GM23338 (cell line): ENCODE measurements around the gene USP20.

Source experiments
- CREB1 ChIP-seq: fragments of 250-450 bp; sonication (Bioruptor Pico); IDR thresholded peaks from 2 replicates; pipeline ENCODE4 v1.5.0; 2020; ENCODE audit warnings: low read depth, mild to moderate bottlenecking, moderate library complexity
- ETS1 ChIP-seq: IDR thresholded peaks from 2 replicates; pipeline ENCODE4 v1.6.1; 2016; ENCODE audit warnings: antibody characterized with exemption
- EZH2 ChIP-seq: fragments of 200-600 bp; sonication (generic); IDR thresholded peaks from one replicate; pipeline ENCODE4 v1.8.0; 2017; ENCODE audit warnings: antibody characterized with exemption, mild to moderate bottlenecking, low read depth; ENCODE audit not compliant: unreplicated experiment
- EZH2phosphoT487 ChIP-seq: fragments of 200-600 bp; sonication (generic); IDR thresholded peaks from one replicate; pipeline ENCODE4 v1.8.1; 2018; ENCODE audit warnings: antibody characterized with exemption; ENCODE audit not compliant: unreplicated experiment
- JUNB ChIP-seq: IDR thresholded peaks from one replicate; pipeline ENCODE4 v1.6.1; 2016; ENCODE audit warnings: antibody characterized with exemption; ENCODE audit not compliant: unreplicated experiment
- NANOG ChIP-seq: IDR thresholded peaks from 2 replicates; pipeline ENCODE4 v1.6.1; 2016; ENCODE audit warnings: antibody characterized with exemption, borderline replicate concordance
- POLR2AphosphoS5 ChIP-seq: IDR thresholded peaks from 2 replicates; pipeline ENCODE4 v1.6.1; 2016; ENCODE audit warnings: antibody characterized with exemption, low read depth
- REST ChIP-seq: IDR thresholded peaks from one replicate; pipeline ENCODE4 v1.6.1; 2018; ENCODE audit warnings: antibody characterized with exemption; ENCODE audit not compliant: unreplicated experiment
- STAT1 ChIP-seq: IDR thresholded peaks from one replicate; pipeline ENCODE4 v1.6.1; 2016; ENCODE audit warnings: antibody characterized with exemption; ENCODE audit not compliant: unreplicated experiment
- ZNF114 ChIP-seq: fragments of 250-450 bp; sonication (Bioruptor Pico); IDR thresholded peaks from 2 replicates; pipeline ENCODE4 v1.5.0; 2020; ENCODE audit warnings: mild to moderate bottlenecking, moderate library complexity
- TF ChIP-seq, protein P1 (sequence below), 2 experiments: fragments of 200-600 bp in 1 of 2; sonication (generic) in 1 of 2; conservative IDR thresholded peaks; 2 replicates each; pipeline versions ENCODE4 v1.5.1 to v1.6.1; 2016 to 2017; ENCODE audit warnings: antibody characterized with exemption in 2 of 2, low read depth in 2 of 2, mild to moderate bottlenecking in 2 of 2, moderate library complexity in 1 of 2
- TF ChIP-seq, protein P2 (sequence below): fragments of 250-450 bp; sonication (Bioruptor Pico); IDR thresholded peaks from 2 replicates; pipeline ENCODE4 v1.5.0; 2020; ENCODE audit warnings: mild to moderate bottlenecking, moderate library complexity

GRCh38 chr9:129875687-129876395 is 40.6 kb downstream of the USP20 start:
- TF ChIP-seq, protein P1, sequence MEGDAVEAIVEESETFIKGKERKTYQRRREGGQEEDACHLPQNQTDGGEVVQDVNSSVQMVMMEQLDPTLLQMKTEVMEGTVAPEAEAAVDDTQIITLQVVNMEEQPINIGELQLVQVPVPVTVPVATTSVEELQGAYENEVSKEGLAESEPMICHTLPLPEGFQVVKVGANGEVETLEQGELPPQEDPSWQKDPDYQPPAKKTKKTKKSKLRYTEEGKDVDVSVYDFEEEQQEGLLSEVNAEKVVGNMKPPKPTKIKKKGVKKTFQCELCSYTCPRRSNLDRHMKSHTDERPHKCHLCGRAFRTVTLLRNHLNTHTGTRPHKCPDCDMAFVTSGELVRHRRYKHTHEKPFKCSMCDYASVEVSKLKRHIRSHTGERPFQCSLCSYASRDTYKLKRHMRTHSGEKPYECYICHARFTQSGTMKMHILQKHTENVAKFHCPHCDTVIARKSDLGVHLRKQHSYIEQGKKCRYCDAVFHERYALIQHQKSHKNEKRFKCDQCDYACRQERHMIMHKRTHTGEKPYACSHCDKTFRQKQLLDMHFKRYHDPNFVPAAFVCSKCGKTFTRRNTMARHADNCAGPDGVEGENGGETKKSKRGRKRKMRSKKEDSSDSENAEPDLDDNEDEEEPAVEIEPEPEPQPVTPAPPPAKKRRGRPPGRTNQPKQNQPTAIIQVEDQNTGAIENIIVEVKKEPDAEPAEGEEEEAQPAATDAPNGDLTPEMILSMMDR (conservative IDR thresholded peaks at IDR 0.05; ENCODE audit: low read depth in 2 of 2): no peak
- TF ChIP-seq, protein P2, sequence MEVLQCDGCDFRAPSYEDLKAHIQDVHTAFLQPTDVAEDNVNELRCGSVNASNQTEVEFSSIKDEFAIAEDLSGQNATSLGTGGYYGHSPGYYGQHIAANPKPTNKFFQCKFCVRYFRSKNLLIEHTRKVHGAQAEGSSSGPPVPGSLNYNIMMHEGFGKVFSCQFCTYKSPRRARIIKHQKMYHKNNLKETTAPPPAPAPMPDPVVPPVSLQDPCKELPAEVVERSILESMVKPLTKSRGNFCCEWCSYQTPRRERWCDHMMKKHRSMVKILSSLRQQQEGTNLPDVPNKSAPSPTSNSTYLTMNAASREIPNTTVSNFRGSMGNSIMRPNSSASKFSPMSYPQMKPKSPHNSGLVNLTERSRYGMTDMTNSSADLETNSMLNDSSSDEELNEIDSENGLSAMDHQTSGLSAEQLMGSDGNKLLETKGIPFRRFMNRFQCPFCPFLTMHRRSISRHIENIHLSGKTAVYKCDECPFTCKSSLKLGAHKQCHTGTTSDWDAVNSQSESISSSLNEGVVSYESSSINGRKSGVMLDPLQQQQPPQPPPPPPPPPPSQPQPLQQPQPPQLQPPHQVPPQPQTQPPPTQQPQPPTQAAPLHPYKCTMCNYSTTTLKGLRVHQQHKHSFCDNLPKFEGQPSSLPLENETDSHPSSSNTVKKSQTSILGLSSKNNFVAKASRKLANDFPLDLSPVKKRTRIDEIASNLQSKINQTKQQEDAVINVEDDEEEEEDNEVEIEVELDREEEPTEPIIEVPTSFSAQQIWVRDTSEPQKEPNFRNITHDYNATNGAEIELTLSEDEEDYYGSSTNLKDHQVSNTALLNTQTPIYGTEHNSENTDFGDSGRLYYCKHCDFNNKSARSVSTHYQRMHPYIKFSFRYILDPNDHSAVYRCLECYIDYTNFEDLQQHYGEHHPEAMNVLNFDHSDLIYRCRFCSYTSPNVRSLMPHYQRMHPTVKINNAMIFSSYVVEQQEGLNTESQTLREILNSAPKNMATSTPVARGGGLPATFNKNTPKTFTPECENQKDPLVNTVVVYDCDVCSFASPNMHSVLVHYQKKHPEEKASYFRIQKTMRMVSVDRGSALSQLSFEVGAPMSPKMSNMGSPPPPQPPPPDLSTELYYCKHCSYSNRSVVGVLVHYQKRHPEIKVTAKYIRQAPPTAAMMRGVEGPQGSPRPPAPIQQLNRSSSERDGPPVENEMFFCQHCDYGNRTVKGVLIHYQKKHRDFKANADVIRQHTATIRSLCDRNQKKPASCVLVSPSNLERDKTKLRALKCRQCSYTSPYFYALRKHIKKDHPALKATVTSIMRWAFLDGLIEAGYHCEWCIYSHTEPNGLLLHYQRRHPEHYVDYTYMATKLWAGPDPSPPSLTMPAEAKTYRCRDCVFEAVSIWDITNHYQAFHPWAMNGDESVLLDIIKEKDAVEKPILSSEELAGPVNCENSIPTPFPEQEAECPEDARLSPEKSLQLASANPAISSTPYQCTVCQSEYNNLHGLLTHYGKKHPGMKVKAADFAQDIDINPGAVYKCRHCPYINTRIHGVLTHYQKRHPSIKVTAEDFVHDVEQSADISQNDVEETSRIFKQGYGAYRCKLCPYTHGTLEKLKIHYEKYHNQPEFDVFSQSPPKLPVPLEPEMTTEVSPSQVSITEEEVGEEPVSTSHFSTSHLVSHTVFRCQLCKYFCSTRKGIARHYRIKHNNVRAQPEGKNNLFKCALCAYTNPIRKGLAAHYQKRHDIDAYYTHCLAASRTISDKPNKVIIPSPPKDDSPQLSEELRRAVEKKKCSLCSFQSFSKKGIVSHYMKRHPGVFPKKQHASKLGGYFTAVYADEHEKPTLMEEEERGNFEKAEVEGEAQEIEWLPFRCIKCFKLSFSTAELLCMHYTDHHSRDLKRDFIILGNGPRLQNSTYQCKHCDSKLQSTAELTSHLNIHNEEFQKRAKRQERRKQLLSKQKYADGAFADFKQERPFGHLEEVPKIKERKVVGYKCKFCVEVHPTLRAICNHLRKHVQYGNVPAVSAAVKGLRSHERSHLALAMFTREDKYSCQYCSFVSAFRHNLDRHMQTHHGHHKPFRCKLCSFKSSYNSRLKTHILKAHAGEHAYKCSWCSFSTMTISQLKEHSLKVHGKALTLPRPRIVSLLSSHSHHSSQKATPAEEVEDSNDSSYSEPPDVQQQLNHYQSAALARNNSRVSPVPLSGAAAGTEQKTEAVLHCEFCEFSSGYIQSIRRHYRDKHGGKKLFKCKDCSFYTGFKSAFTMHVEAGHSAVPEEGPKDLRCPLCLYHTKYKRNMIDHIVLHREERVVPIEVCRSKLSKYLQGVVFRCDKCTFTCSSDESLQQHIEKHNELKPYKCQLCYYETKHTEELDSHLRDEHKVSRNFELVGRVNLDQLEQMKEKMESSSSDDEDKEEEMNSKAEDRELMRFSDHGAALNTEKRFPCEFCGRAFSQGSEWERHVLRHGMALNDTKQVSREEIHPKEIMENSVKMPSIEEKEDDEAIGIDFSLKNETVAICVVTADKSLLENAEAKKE (CRISPR knock-in tag): no peak
- TF ChIP-seq EZH2phosphoT487: no peak
- TF ChIP-seq REST: no peak
- TF ChIP-seq POLR2AphosphoS5: no peak
- no peak for TF ChIP-seq EZH2
- no peak for TF ChIP-seq ZNF114 (CRISPR knock-in tag)
- no peak for TF ChIP-seq CREB1 (CRISPR knock-in tag)
- TF ChIP-seq JUNB: no peak
- TF ChIP-seq ETS1: no peak
- TF ChIP-seq NANOG: no peak
- no peak for TF ChIP-seq STAT1
